Spleen (tissue), 11 donors: ENCODE measurements around the gene KLHL33. TPM values are rescaled to one million over a fixed set of nuclear protein-coding genes. Genes with fewer than 3 reads are reported as not detected.

Source experiments
- DNase-seq: peaks from one replicate; pipeline ENCODE4 v3.0.0-alpha.2; 2020
- H3K27ac ChIP-seq, 8 donors: fragments of 200-600 bp; sonication (generic) in 7 of 8; 1 replicate in 4 of 8; 2 replicates in 4 of 8; pipeline versions ENCODE4 v1.5.0 to v1.8.0; 2016 to 2021; ENCODE audit warnings: inconsistent platforms in 4 of 8, mild to moderate bottlenecking in 4 of 8, moderate library complexity in 1 of 8
- H3K27me3 ChIP-seq, 7 donors: fragments of 200-600 bp; sonication (generic) in 6 of 7; replicated peaks in 1 of 7; 1 replicate in 4 of 7; 2 replicates in 3 of 7; pipeline versions ENCODE4 v1.5.0 to v1.8.0; 2016 to 2021; ENCODE audit warnings: inconsistent platforms in 3 of 7, mild to moderate bottlenecking in 1 of 7
- H3K36me3 ChIP-seq, 6 donors: fragments of 200-600 bp; sonication (generic) in 5 of 6; 1 replicate in 4 of 6; 2 replicates in 2 of 6; pipeline versions ENCODE4 v1.5.0 to v1.8.0; 2016 to 2021; ENCODE audit warnings: inconsistent platforms in 2 of 6
- H3K4me1 ChIP-seq, 6 donors: fragments of 200-600 bp; sonication (generic) in 5 of 6; 1 replicate in 3 of 6; 2 replicates in 3 of 6; pipeline versions ENCODE4 v1.5.0 to v1.8.0; 2016 to 2021; ENCODE audit warnings: inconsistent platforms in 3 of 6
- H3K4me3 ChIP-seq, 8 donors: fragments of 200-600 bp; sonication (generic) in 7 of 8; 1 replicate in 4 of 8; 2 replicates in 4 of 8; pipeline versions ENCODE4 v1.5.0 to v1.8.0; 2016 to 2021; ENCODE audit warnings: inconsistent platforms in 4 of 8, mild to moderate bottlenecking in 4 of 8, moderate library complexity in 2 of 8
- H3K9me3 ChIP-seq, 8 donors: fragments of 200-600 bp; sonication (generic) in 7 of 8; 1 replicate in 4 of 8; 2 replicates in 4 of 8; pipeline versions ENCODE4 v1.5.0 to v1.8.0; 2016 to 2021; ENCODE audit warnings: inconsistent platforms in 4 of 8
- CTCF ChIP-seq, 11 experiments: fragments of 200-600 bp in 7 of 11; fragments of 450-650 bp in 4 of 11; sonication (generic) in 4 of 11; IDR thresholded peaks in 8 of 11; conservative IDR thresholded peaks in 3 of 11; 1 replicate in 7 of 11; 2 replicates in 4 of 11; pipeline versions ENCODE4 v1.4.0 to v1.8.0; 2016 to 2021; ENCODE audit warnings: antibody characterized with exemption in 11 of 11, inconsistent platforms in 4 of 11, mild to moderate bottlenecking in 1 of 11
- POLR2A ChIP-seq, 3 donors: fragments of 450-650 bp; IDR thresholded peaks; one replicate each; pipeline ENCODE4 v1.5.1; 2017; ENCODE audit warnings: antibody characterized with exemption in 3 of 3, mild to moderate bottlenecking in 1 of 3
- POLR2AphosphoS5 ChIP-seq, 3 donors: sonication (generic); formaldehyde crosslinking; IDR thresholded peaks; one replicate each; pipeline ENCODE4 v1.5.1; 2017; ENCODE audit warnings: antibody characterized with exemption in 3 of 3
- WGBS, 5 donors: extraction: QIAGEN DNeasy Blood & Tissue Kit in 3 of 5; methylation state at CpG; one replicate each; pipeline versions ENCODE4 v1.1.5 to v1.1.7; 2013 to 2018; 5-methylcytosine and 5-hydroxymethylcytosine counted together
- intact Hi-C: fragments of 100-400 bp; cut with DNase I; formaldehyde crosslinking; loops from one replicate; pipeline ENCODE4 v1.15.0; 2023; ENCODE audit warnings: low total_unique reads
- polyA plus RNA-seq, 3 donors: library from polyadenylated mRNA; stranded (reverse); fragments of 200-250 nt; gene quantifications; one replicate each; pipeline ENCODE4 v1.2.1, GENCODE V29; 2013
- total RNA-seq, 7 donors: library from RNA; depleted of rRNA in 3 of 7; stranded (reverse); fragments of >200 nt in 3 of 7; fragmentation: NEBNext Ultra II Directional in 4 of 7; extraction: Animal tissue kit (Norgen Biotek cat#: 25700) in 4 of 7; gene quantifications; one replicate each; pipeline versions ENCODE4 v1.1.0 to v1.2.1, GENCODE V29; 2016 to 2021
- donor health status: healthy with polysubstance abuse.
- donor health status: DM: no; HTN: no; CAD: no; lungs with moderate emphysema.
- donor health status: DM: no; HTN: no; CAD: no.
- donor health status: Bipolar disorder and iron deficiency.
- donor health status: healthy.
- donor health status: DM: no; HTN: no; CAD: no.
- donor health status: DM: yes; HTN: yes; CAD: no.

Gene KLHL33
- total and polyA plus RNA-seq, 10 donors: 0.22 to 2.9 (median 0.75) TPM; not detected in 1

- Histone ChIP-seq H3K27ac (no peak overlapping the region), H3K4me1 (peaks cover 0 to 9% (median 0%) of the 10 kb centered on the region in 6 donors), H3K27me3 (no peaks in the 10 kb centered on the region), H3K9me3 (no peaks in the 10 kb centered on the region), H3K4me3 (no peak overlapping the region), H3K36me3 (peaks cover 15 to 100% (median 97%) of the 10 kb centered on the region in 6 donors)
- intact Hi-C loops: no loop called here
- no peak for DNase-seq
- 95 to 97% (median 95%) methylated on average over 3 to 5 of the region's 5 CpGs for WGBS, 5 donors
- TF ChIP-seq CTCF (IDR thresholded peaks at IDR 0.05 in 8 of 11, conservative IDR thresholded peaks at IDR 0.05 in 3 of 11) (no peak), POLR2A (IDR thresholded peaks at IDR 0.05) (no peak), POLR2AphosphoS5 (IDR thresholded peaks at IDR 0.05) (no peak)
Observed at GRCh38 chr14:20384886-20385285, 51.1 kb downstream of the KLHL33 start.

GRCh38 chr14:20384321-20384720, 51.6 kb downstream of the KLHL33 start:
- no peak for TF ChIP-seq CTCF (IDR thresholded peaks at IDR 0.05 in 8 of 11, conservative IDR thresholded peaks at IDR 0.05 in 3 of 11)
- no peak for TF ChIP-seq POLR2A (IDR thresholded peaks at IDR 0.05)
- no peak for TF ChIP-seq POLR2AphosphoS5 (IDR thresholded peaks at IDR 0.05)
- WGBS, 5 donors: 89 to 100% (median 95%) methylated on average over 7 of the region's 7 CpGs
- H3K27me3 ChIP-seq: no peaks in the 10 kb centered on the region
- peaks cover 14 to 100% (median 97%) of the 10 kb centered on the region in 6 donors for H3K36me3 ChIP-seq
- H3K9me3 ChIP-seq: no peaks in the 10 kb centered on the region
- H3K27ac ChIP-seq: no peak overlapping the region
- intact Hi-C loops: no loop called here
- no peak overlapping the region for H3K4me3 ChIP-seq
- H3K4me1 ChIP-seq: peaks cover 0 to 9% (median 0%) of the 10 kb centered on the region in 6 donors
- no peak for DNase-seq

GRCh38 chr14:20383636-20384035, 52.3 kb downstream of the KLHL33 start:
- H3K27me3 ChIP-seq: no peaks in the 10 kb centered on the region
- TF ChIP-seq POLR2A (IDR thresholded peaks at IDR 0.05) (no peak), POLR2AphosphoS5 (IDR thresholded peaks at IDR 0.05) (no peak), CTCF (IDR thresholded peaks at IDR 0.05 in 8 of 11, conservative IDR thresholded peaks at IDR 0.05 in 3 of 11) (no peak)
- peaks cover 11 to 100% (median 97%) of the 10 kb centered on the region in 6 donors for H3K36me3 ChIP-seq
- H3K9me3 ChIP-seq: no peaks in the 10 kb centered on the region
- peaks cover 0 to 9% (median 0%) of the 10 kb centered on the region in 6 donors for H3K4me1 ChIP-seq
- intact Hi-C loops: no loop called here
- H3K27ac ChIP-seq: no peak overlapping the region
- DNase-seq: no peak
- no peak overlapping the region for H3K4me3 ChIP-seq
- 86 to 93% (median 91%) methylated on average over 5 of the region's 5 CpGs for WGBS, 5 donors

DNA sequence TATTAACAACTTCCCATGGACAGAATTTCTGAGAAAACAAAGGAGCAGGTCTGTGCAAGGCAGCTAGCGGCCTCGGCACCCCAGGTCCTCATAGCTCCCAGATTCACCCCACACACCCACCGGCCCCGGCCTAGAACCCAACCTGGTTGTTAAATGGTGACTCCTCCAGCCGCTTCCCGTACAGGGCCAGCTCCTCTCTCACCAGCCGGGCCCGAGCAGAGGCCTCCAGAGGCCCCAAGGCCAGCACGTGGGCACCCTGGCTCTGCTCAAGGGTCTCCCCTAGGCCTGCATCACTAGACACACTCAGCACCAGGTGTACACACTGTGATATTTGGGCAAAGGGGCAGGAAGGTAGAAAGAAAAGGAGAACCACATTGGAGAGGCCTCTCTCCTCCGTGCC, 52.9 kb downstream of the KLHL33 start:
- H3K36me3 ChIP-seq: peaks cover 8 to 100% (median 97%) of the 10 kb centered on the region in 6 donors
- intact Hi-C loops: no loop called here
- DNase-seq: no peak
- H3K27ac ChIP-seq: no peak overlapping the region
- no peaks in the 10 kb centered on the region for H3K27me3 ChIP-seq
- TF ChIP-seq CTCF (IDR thresholded peaks at IDR 0.05 in 8 of 11, conservative IDR thresholded peaks at IDR 0.05 in 3 of 11): no peak
- TF ChIP-seq POLR2A (IDR thresholded peaks at IDR 0.05): no peak
- no peak for TF ChIP-seq POLR2AphosphoS5 (IDR thresholded peaks at IDR 0.05)
- WGBS, 5 donors: 95 to 97% (median 96%) methylated on average over 10 of the region's 10 CpGs
- peaks cover 0 to 5% (median 0%) of the 10 kb centered on the region in 6 donors for H3K4me1 ChIP-seq
- no peak overlapping the region for H3K4me3 ChIP-seq
- H3K9me3 ChIP-seq: no peaks in the 10 kb centered on the region
